PC-9 (cell line): ENCODE measurements around the gene CACNA1G. TPM values are rescaled to one million over a fixed set of nuclear protein-coding genes. Genes with fewer than 3 reads are reported as not detected.

Experiments used
- BruUV-seq: library from RNA; stranded (reverse); fragments of 400-500 nt; replicated peaks from 2 replicates; lab custom pipeline; 2021; lab: Mats Ljungman, UMichigan
- CTCF ChIA-PET: fragments of 300-600 bp; sonication (Branson Sonifier 250); formaldehyde crosslinking; loops from one replicate; lab custom pipeline; 2022; ENCODE audit warnings: antibody characterized with exemption; lab: Charles Lee
- POLR2A ChIA-PET: fragments of 300-600 bp; sonication (Branson Sonifier 250); formaldehyde crosslinking; loops from one replicate; lab custom pipeline; 2022; ENCODE audit warnings: antibody characterized with exemption; ENCODE audit not compliant: unreplicated experiment; lab: Charles Lee
- DNase-seq, 2 experiments: peaks; one replicate each; pipeline versions ENCODE4 v3.0.0 to v3.0.0-alpha.2; 2015 to 2022; ENCODE audit warnings: mixed read lengths in 1 of 2
- H2AFZ ChIP-seq: fragments of 200-600 bp; sonication (generic); 2 replicates; pipeline ENCODE4 v1.8.1; 2017; ENCODE audit warnings: antibody characterized with exemption
- H3F3A ChIP-seq: fragments of 200-600 bp; sonication (generic); 2 replicates; pipeline ENCODE4 v1.8.1; 2017; ENCODE audit warnings: antibody characterized with exemption, mild to moderate bottlenecking, low read depth; ENCODE audit not compliant: insufficient read depth
- H3K27ac ChIP-seq: fragments of 200-600 bp; sonication (generic); 2 replicates; pipeline ENCODE4 v1.6.1; 2016; ENCODE audit warnings: mixed run types
- H3K27me3 ChIP-seq: fragments of 200-600 bp; sonication (generic); 2 replicates; pipeline ENCODE4 v1.6.1; 2016; ENCODE audit warnings: low read depth, mixed run types; ENCODE audit not compliant: insufficient read depth
- H3K36me3 ChIP-seq: fragments of 200-600 bp; sonication (generic); 2 replicates; pipeline ENCODE4 v1.6.1; 2016; ENCODE audit warnings: low read depth, mixed run types
- H3K4me1 ChIP-seq: fragments of 200-600 bp; sonication (generic); replicated peaks from 2 replicates; pipeline ENCODE4 v1.6.1; 2016; ENCODE audit warnings: mixed run types; ENCODE audit not compliant: insufficient read depth
- H3K4me2 ChIP-seq: fragments of 200-600 bp; sonication (generic); 2 replicates; pipeline ENCODE4 v1.6.1; 2017; ENCODE audit warnings: mixed run types
- H3K4me3 ChIP-seq: fragments of 200-600 bp; sonication (generic); 2 replicates; pipeline ENCODE4 v1.6.1; 2016; ENCODE audit warnings: mixed run types
- H3K79me2 ChIP-seq: fragments of 200-600 bp; sonication (generic); 2 replicates; pipeline ENCODE4 v1.6.1; 2017; ENCODE audit warnings: low read depth, mixed run types
- H3K9me2 ChIP-seq: fragments of 200-600 bp; sonication (generic); 2 replicates; pipeline ENCODE4 v1.8.1; 2017; ENCODE audit warnings: mild to moderate bottlenecking; ENCODE audit not compliant: insufficient read depth
- H3K9me3 ChIP-seq: fragments of 200-600 bp; sonication (generic); 2 replicates; pipeline ENCODE4 v1.8.1; 2016; ENCODE audit warnings: low read depth; ENCODE audit not compliant: insufficient read depth
- H4K20me1 ChIP-seq: fragments of 200-600 bp; sonication (generic); 2 replicates; pipeline ENCODE4 v1.8.1; 2017; ENCODE audit not compliant: insufficient read depth
- CTCF ChIP-seq: fragments of 200-600 bp; sonication (generic); conservative IDR thresholded peaks from 2 replicates; pipeline ENCODE4 v1.6.1; 2017; ENCODE audit warnings: mixed run types, antibody characterized with exemption, mild to moderate bottlenecking, moderate library complexity
- EZH2 ChIP-seq: fragments of 200-600 bp; sonication (generic); IDR thresholded peaks from 2 replicates; pipeline ENCODE4 v1.8.0; 2017; ENCODE audit warnings: antibody characterized with exemption, low read depth
- intact Hi-C: fragments of 100-400 bp; cut with micrococcal nuclease; formaldehyde crosslinking; loops from one replicate; pipeline ENCODE4 v1.10.0; 2022; ENCODE audit not compliant: unreplicated experiment
- total RNA-seq: library from RNA; stranded (reverse); gene quantifications from 2 replicates; pipeline ENCODE4 v1.2.3, GENCODE V29; 2021

CACNA1G gene
- total RNA-seq, 1 experiment from 2014 or later, result 0.46 TPM

DNA sequence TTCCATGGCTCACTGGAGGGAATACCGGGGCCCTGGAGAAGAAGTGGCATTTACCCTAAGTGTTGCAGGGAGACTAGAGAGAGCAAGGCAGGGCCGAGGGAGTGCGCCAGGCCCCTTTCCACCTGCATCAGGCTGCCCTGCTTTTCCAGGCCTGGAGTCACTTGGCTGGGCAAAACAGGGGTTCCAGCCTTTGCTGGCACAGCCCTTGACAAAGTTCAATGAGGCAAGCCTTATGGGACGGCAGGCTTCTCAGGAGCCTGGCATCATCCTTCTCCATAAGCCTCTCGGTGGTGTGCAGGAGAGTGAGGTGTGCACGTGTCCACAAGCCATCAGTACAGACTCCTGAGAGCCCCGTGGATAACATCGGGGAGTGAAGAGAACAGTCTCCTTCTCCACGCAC is 27.1 kb downstream of the CACNA1G start:
- Histone ChIP-seq H4K20me1 (no peaks in the 10 kb centered on the region), H3K9me2 (no peaks in the 10 kb centered on the region), H3K4me1 (peaks cover 10% of the 10 kb centered on the region), H3K79me2 (no peaks in the 10 kb centered on the region), H3K9me3 (no peaks in the 10 kb centered on the region), H3F3A (no peaks in the 10 kb centered on the region), H3K27ac (no peak overlapping the region), H2AFZ (no peak overlapping the region), H3K36me3 (no peaks in the 10 kb centered on the region), H3K4me3 (no peak overlapping the region), H3K4me2 (no peak overlapping the region), H3K27me3 (peaks cover 13% of the 10 kb centered on the region; the same call in 1 of the 2 replicates)
- BruUV-seq, result no TSS peak
- TF ChIP-seq CTCF (no peak), EZH2 (no peak)
- intact Hi-C loops, result no loop called here
- ChIA-PET POLR2A (interaction anchor here (0.5 kb wide), 1 partner anchor 25 kb away, joined by 5 read pairs; no protein-coding TSS in a partner anchor), CTCF (no interaction called here)
- no peak for DNase-seq

DNA sequence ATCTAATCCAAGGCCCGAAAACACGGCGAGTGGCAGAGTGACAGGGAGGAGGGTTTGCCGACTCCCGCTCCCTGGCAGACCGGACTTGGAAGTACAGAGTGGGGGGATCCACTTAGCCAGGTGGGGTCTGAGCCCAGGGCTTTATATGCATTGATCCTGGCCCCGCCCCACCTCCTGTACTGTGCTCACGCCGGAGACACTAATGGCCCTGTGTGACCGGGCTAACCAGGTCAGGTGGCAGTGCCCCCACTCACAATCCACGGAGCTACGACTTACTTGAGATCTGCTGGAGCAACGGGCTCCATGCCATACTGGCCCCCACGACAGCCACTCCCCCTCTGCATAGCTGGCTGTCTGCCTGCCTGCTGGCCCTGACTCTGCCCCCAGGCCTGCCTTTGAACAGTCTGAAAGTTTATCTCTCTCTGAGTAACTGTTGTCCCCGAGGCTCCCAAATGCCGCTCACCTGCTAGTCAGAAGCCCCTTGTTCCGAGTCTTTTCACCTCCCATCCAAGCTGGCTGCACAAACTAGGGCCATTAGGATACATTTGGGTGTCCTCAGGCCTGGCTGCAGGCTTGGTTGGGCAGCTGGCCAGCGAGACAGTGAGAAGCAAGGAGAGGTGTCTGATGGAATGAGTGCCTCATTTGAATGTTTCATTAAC is 28.0 kb downstream of the CACNA1G start:
- CTCF ChIA-PET, result interaction anchor here (0.5 to 0.8 kb wide), 2 partner anchors 37 to 121 kb away, joined by 3 read pairs; no protein-coding TSS in a partner anchor
- H3K27ac ChIP-seq, result no peak overlapping the region
- H3F3A ChIP-seq, result no peaks in the 10 kb centered on the region
- no peak overlapping the region for H3K4me3 ChIP-seq
- H3K4me2 ChIP-seq, result no peak overlapping the region
- POLR2A ChIA-PET, result no interaction called here
- intact Hi-C loops, result no loop called here
- peaks cover 10% of the 10 kb centered on the region for H3K4me1 ChIP-seq
- no peaks in the 10 kb centered on the region for H3K9me2 ChIP-seq
- no peak for DNase-seq
- no peak overlapping the region for H2AFZ ChIP-seq
- no peak for TF ChIP-seq CTCF
- TF ChIP-seq EZH2, result no peak
- H3K79me2 ChIP-seq, result no peaks in the 10 kb centered on the region
- no peaks in the 10 kb centered on the region for H3K9me3 ChIP-seq
- peaks cover 21% of the 10 kb centered on the region; the same call in 1 of the 2 replicates for H3K27me3 ChIP-seq
- no peaks in the 10 kb centered on the region for H4K20me1 ChIP-seq
- H3K36me3 ChIP-seq, result no peaks in the 10 kb centered on the region
- BruUV-seq, result no TSS peak

- ChIA-PET CTCF (interaction anchor here (0.5 to 0.8 kb wide), 2 partner anchors 37 to 120 kb away, joined by 3 read pairs; no protein-coding TSS in a partner anchor), POLR2A (no interaction called here)
- H3K27ac ChIP-seq, result no peak overlapping the region
- no peaks in the 10 kb centered on the region for H3K79me2 ChIP-seq
- no peak for TF ChIP-seq EZH2
- TF ChIP-seq CTCF, result no peak
- peaks cover 26% of the 10 kb centered on the region for H3K27me3 ChIP-seq
- no peaks in the 10 kb centered on the region for H3K36me3 ChIP-seq
- H3K4me3 ChIP-seq, result no peak overlapping the region
- no peaks in the 10 kb centered on the region for H3K9me3 ChIP-seq
- H3F3A ChIP-seq, result no peaks in the 10 kb centered on the region
- intact Hi-C loops, result no loop called here
- H4K20me1 ChIP-seq, result no peaks in the 10 kb centered on the region
- H3K9me2 ChIP-seq, result no peaks in the 10 kb centered on the region
- peaks cover 10% of the 10 kb centered on the region for H3K4me1 ChIP-seq
- DNase-seq, result no peak
- no peak overlapping the region for H2AFZ ChIP-seq
- no TSS peak for BruUV-seq
- H3K4me2 ChIP-seq, result no peak overlapping the region
Observed at GRCh38 chr17:50589095-50589705, 28.7 kb downstream of the CACNA1G start.
